ENCODE measurements around the gene JAML. TPM values are rescaled to one million over a fixed set of nuclear protein-coding genes. Genes with fewer than 3 reads are reported as not detected.
A peak's percentile ranks its signal among the peaks of the same experiment; 100 is the strongest.

The JAML gene
- total and polyA plus RNA-seq, 9 of the 15 experiments (the other 6 are each of a cell fraction or from before 2014, with no cell fraction given): 0.05 to 0.32 (median 0.22) TPM; not detected in 4

GRCh38 chr11:118212131-118212725 is 12.6 kb downstream of the JAML start:
- Histone ChIP-seq H3K9ac (ENCODE audit: insufficient read depth in 1 of 2, low read depth in 2 of 2, low read length in 2 of 2) (no peak overlapping the region), H3K4me2 (ENCODE audit: insufficient read depth, low read length) (no peak overlapping the region), H3K27ac (ENCODE audit: extremely low read depth, low read depth, low read length) (no peak overlapping the region), H3K27me3 (ENCODE audit: control insufficient read depth in 2 of 2, insufficient read depth in 2 of 2, low read length in 2 of 2) (peaks cover 18 to 20% of the 10 kb centered on the region in 2 experiments), H2AFZ (ENCODE audit: low read depth, low read length) (no peak overlapping the region), H3K9me1 (ENCODE audit: control insufficient read depth, insufficient read depth, low read length) (no peaks in the 10 kb centered on the region), H3K4me3 (no peak overlapping the region), H3K9me3 (replicated peaks; ENCODE audit: control insufficient read depth, insufficient read depth, low read depth, low read length) (no peaks in the 10 kb centered on the region), H3K4me1 (replicated peaks in 1 of 2; ENCODE audit: control insufficient read depth in 2 of 2, insufficient read depth in 2 of 2, low read length in 2 of 2) (peaks cover 0 to 5% of the 10 kb centered on the region in 2 experiments; a peak in 2 of 5 replicates), H4K20me1 (replicated peaks; ENCODE audit: control insufficient read depth, insufficient read depth, low read length) (no peaks in the 10 kb centered on the region), H3K36me3 (ENCODE audit: control insufficient read depth, insufficient read depth, low read length) (no peaks in the 10 kb centered on the region), H3K79me2 (ENCODE audit: control insufficient read depth, insufficient read depth, low read length) (no peaks in the 10 kb centered on the region)
- intact Hi-C loops (cut with micrococcal nuclease) (no loop called here), in situ Hi-C loops (cut with MboI) (no loop called here)
- ATAC-seq: peak; percentile 35; the same call in 2 of the 3 replicates
- BruUV-seq (replicated peaks): no TSS peak
- FAIRE-seq: no peak
- WGBS (ENCODE audit: insufficient coverage, low coverage, missing lambda C conversion rate): 6% methylated on average over 7 of the region's 7 CpGs
- peak in 2 of 4 experiments; percentile 10 to 11 for DNase-seq (ENCODE audit: extremely low read depth in 1 of 4, low spot score in 3 of 4)
- TF ChIP-seq MLX (CRISPR knock-in tag; conservative IDR thresholded peaks at IDR 0.05) (no peak), TEAD1 (CRISPR knock-in tag; IDR thresholded peaks at IDR 0.05) (no peak), CBFA2T3 (IDR thresholded peaks at IDR 0.05) (0 out of 2 replicates have a peak, but pooled peaks have one; percentile 11), MBD1 (CRISPR knock-in tag; IDR thresholded peaks at IDR 0.05) (no peak), CEBPB (tag; IDR thresholded peaks at IDR 0.05) (peak; percentile 85), ZZZ3 (IDR thresholded peaks at IDR 0.05) (no peak), ZNF561 (CRISPR knock-in tag; conservative IDR thresholded peaks at IDR 0.05) (no peak), ZNF347 (CRISPR knock-in tag; IDR thresholded peaks at IDR 0.05; ENCODE audit: low read depth) (no peak), HMBOX1 (IDR thresholded peaks at IDR 0.05) (peak; percentile 74), ETV1 (tag; conservative IDR thresholded peaks at IDR 0.05; ENCODE audit: low read depth) (0 out of 2 replicates have a peak, but pooled peaks have one; percentile 25), FOXO4 (CRISPR knock-in tag; IDR thresholded peaks at IDR 0.05) (no peak), CEBPG (CRISPR knock-in tag; IDR thresholded peaks at IDR 0.05) (no peak), CEBPG (tag; conservative IDR thresholded peaks at IDR 0.05 in 1 of 2, IDR thresholded peaks at IDR 0.05 in 1 of 2) (peak in 1 of 2 experiments; percentile 62; a peak in 2 of 4 replicates), TRIM24 (IDR thresholded peaks at IDR 0.05) (0 out of 4 replicates have a peak, but pooled peaks of 1 of the 2 experiments have one; percentile 11)
- CTCF ChIA-PET (ENCODE audit: low intra/inter-chr PET ratio): no interaction called here
- POLR2A ChIA-PET: interaction anchor here (1.0 to 1.5 kb wide), 3 partner anchors 9 to 12 kb away, joined by 3 to 4 read pairs (median 3); partner anchors contain the start of gene JAML
